Esophagus muscularis mucosa (tissue), 3 donors: ENCODE measurements around the gene TMEM11.

ENCODE experiments used
- CTCF ChIP-seq, 3 experiments: fragments of 200-600 bp in 2 of 3; fragments of 450-650 bp in 1 of 3; sonication (generic) in 2 of 3; IDR thresholded peaks; one replicate each; pipeline ENCODE4 v1.5.1; 2017 to 2019; ENCODE audit warnings: antibody characterized with exemption in 3 of 3, mild to moderate bottlenecking in 2 of 3, moderate library complexity in 1 of 3
- POLR2A ChIP-seq: fragments of 450-650 bp; IDR thresholded peaks from one replicate; pipeline ENCODE4 v1.6.1; 2017; ENCODE audit warnings: antibody characterized with exemption, moderate library complexity, mild to moderate bottlenecking, low read depth
- POLR2AphosphoS5 ChIP-seq, 2 donors: sonication (generic); formaldehyde crosslinking; IDR thresholded peaks; one replicate each; pipeline ENCODE4 v1.6.1; 2017; ENCODE audit warnings: antibody characterized with exemption in 2 of 2

GRCh38 chr17:21166595-21167210, 47.3 kb downstream of the TMEM11 start:
- TF ChIP-seq POLR2AphosphoS5 (IDR thresholded peaks at IDR 0.05) = peak in 1 of 2 donors; percentile 3
- TF ChIP-seq POLR2A = no peak
- TF ChIP-seq CTCF (IDR thresholded peaks at IDR 0.05) = no peak
